Ovary (tissue), 9 donors: Measurements from ENCODE around the gene ATP2C2. TPM values are rescaled to one million over a fixed set of nuclear protein-coding genes. Genes with fewer than 3 reads are reported as not detected.
"Not testable (repeated sequence)": the region's sequence is repeated elsewhere in the genome, so short reads cannot be mapped to it uniquely, and the experiment has no call there.

ENCODE experiments used
- DNase-seq, 5 donors: peaks; one replicate each; pipeline ENCODE4 v3.0.0-alpha.2; 2019 to 2020
- H3K27ac ChIP-seq, 2 donors: fragments of 200-600 bp; one replicate each; pipeline versions ENCODE4 v1.5.1 to v1.8.0; 2019 to 2022
- H3K27me3 ChIP-seq: fragments of 200-600 bp; one replicate; pipeline ENCODE4 v1.8.0; 2022
- H3K36me3 ChIP-seq: fragments of 200-600 bp; sonication (generic); one replicate; pipeline ENCODE4 v1.5.1; 2019
- H3K4me1 ChIP-seq: one replicate; pipeline ENCODE4 v1.8.1; 2013; ENCODE audit warnings: mild to moderate bottlenecking, moderate library complexity; ENCODE audit not compliant: insufficient read depth
- H3K4me3 ChIP-seq: fragments of 200-600 bp; sonication (generic); one replicate; pipeline ENCODE4 v1.5.1; 2017
- H3K9me3 ChIP-seq, 2 donors: fragments of 200-600 bp in 1 of 2; sonication (generic) in 1 of 2; one replicate each; pipeline versions ENCODE4 v1.5.1 to v1.8.1; 2013 to 2019; ENCODE audit warnings: mild to moderate bottlenecking in 1 of 2, moderate library complexity in 1 of 2
- EP300 ChIP-seq: sonication (generic); formaldehyde crosslinking; IDR thresholded peaks from one replicate; pipeline ENCODE4 v1.6.1; 2017; ENCODE audit warnings: antibody characterized with exemption
- POLR2A ChIP-seq: fragments of 450-650 bp; IDR thresholded peaks from one replicate; pipeline ENCODE4 v1.6.1; 2017; ENCODE audit warnings: antibody characterized with exemption, mild to moderate bottlenecking, moderate library complexity
- WGBS, 3 donors: extraction: QIAGEN DNeasy Blood & Tissue Kit in 1 of 3; methylation state at CpG; one replicate each; pipeline versions ENCODE4 v1.1.5 to v1.1.7; 2013 to 2017; 5-methylcytosine and 5-hydroxymethylcytosine counted together
- intact Hi-C, 4 donors: fragments of 100-400 bp; cut with DNase I; formaldehyde crosslinking; loops; one replicate each; pipeline versions ENCODE4 v1.11.0 to v1.15.1; 2022 to 2023
- polyA plus RNA-seq, 2 donors: library from polyadenylated mRNA; stranded (reverse); fragments of 200-250 nt in 1 of 2; fragments of 350-450 nt in 1 of 2; fragmentation: Illumina TruSeq in 1 of 2; extraction: RNeasy Lipid Tissue Mini Kit (QIAGEN cat#74804) in 1 of 2; gene quantifications; one replicate each; pipeline ENCODE4 v1.2.3, GENCODE V29; 2013 to 2014
- total RNA-seq, 7 donors: library from RNA; depleted of rRNA in 2 of 7; stranded (reverse); fragments of >200 nt in 2 of 7; fragmentation: NEBNext Ultra II Directional in 3 of 7; extraction: Animal tissue kit (Norgen Biotek cat#: 25700) in 3 of 7; gene quantifications; one replicate each; pipeline versions ENCODE4 v1.1.0 to v1.2.4, GENCODE V29; 2016 to 2023
- TF ChIP-seq, protein P1 (sequence below), 3 donors: fragments of 450-650 bp in 2 of 3; fragments of 200-600 bp in 1 of 3; IDR thresholded peaks; one replicate each; pipeline versions ENCODE4 v1.5.1 to v1.8.0; 2016 to 2022; ENCODE audit warnings: antibody characterized with exemption in 3 of 3, mild to moderate bottlenecking in 1 of 3
- donor health status: DM: no; HTN: no; CAD: no; lungs with moderate emphysema.
- donor health status: DM: no; HTN: no; CAD: no.
- donor health status: Bipolar disorder and iron deficiency.
- donor health status: DM: yes; HTN: yes; CAD: no.
- donor health status: DM: no; HTN: no; CAD: no.
- donor health status: DM: yes; HTN: yes; CAD: no.

ATP2C2 gene
- total and polyA plus RNA-seq, 9 donors, result 0.10 to 8.5 (median 1.3) TPM; not detected in 3

DNA sequence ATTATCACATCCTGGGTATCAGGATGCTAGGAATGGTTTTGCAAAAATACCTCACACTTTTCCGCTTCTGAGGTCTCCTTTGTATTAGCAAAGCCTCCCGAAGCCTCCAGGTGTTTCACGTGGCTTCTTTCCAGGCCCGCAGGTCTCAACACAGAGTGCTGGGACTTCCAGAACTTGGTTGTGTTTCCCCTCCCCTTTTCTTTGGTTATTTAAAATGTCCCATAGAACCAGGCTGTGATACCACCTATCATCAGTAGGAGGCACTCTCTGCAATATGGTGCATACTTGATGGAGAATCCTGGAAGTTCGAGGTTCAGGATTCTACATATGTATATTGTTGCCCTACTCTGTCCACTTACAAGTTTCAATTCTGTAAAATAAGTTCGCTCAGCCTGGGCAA lies 28.8 kb downstream of the ATP2C2 start:
- Histone ChIP-seq H3K4me3 (no peak overlapping the region), H3K4me1 (peaks cover 2% of the 10 kb centered on the region), H3K36me3 (no peaks in the 10 kb centered on the region), H3K9me3 (no peaks in the 10 kb centered on the region), H3K27me3 (no peaks in the 10 kb centered on the region), H3K27ac (no peak overlapping the region)
- DNase-seq, result no peak
- intact Hi-C loops, result no loop called here
- no peak for TF ChIP-seq POLR2A
- TF ChIP-seq EP300, result no peak
- TF ChIP-seq, protein P1, sequence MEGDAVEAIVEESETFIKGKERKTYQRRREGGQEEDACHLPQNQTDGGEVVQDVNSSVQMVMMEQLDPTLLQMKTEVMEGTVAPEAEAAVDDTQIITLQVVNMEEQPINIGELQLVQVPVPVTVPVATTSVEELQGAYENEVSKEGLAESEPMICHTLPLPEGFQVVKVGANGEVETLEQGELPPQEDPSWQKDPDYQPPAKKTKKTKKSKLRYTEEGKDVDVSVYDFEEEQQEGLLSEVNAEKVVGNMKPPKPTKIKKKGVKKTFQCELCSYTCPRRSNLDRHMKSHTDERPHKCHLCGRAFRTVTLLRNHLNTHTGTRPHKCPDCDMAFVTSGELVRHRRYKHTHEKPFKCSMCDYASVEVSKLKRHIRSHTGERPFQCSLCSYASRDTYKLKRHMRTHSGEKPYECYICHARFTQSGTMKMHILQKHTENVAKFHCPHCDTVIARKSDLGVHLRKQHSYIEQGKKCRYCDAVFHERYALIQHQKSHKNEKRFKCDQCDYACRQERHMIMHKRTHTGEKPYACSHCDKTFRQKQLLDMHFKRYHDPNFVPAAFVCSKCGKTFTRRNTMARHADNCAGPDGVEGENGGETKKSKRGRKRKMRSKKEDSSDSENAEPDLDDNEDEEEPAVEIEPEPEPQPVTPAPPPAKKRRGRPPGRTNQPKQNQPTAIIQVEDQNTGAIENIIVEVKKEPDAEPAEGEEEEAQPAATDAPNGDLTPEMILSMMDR (IDR thresholded peaks at IDR 0.05), result no peak
- 91 to 94% (median 94%) methylated on average over 6 of the region's 6 CpGs for WGBS, 3 donors

DNA sequence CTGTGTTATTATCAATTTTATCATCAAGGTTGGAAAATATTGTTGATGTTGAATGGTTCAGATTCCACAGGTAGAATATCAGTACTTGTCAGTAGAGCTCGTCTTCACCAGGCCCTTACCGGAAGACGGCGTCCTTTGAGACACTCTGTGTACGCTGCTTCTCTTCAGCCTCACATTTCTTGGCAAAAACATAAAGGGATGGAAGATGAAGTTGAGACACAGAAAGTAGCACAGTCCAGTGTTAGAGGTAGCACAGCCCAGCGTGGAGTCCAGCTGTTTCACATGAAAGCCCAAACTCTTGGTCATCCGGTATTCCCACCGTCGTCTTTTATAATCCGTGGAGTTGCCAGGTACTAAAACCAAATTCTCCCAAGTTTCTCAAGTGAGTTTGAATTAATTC lies 30.4 kb downstream of the ATP2C2 start:
- TF ChIP-seq, protein P1 (IDR thresholded peaks at IDR 0.05), result no peak
- TF ChIP-seq POLR2A (no peak), EP300 (no peak)
- no peaks in the 10 kb centered on the region for H3K9me3 ChIP-seq
- H3K36me3 ChIP-seq, result no peaks in the 10 kb centered on the region
- WGBS, 3 donors, result 9 to 11% (median 10%) methylated on average over 10 of the region's 10 CpGs
- H3K27me3 ChIP-seq, result no peaks in the 10 kb centered on the region
- intact Hi-C loops, result no loop called here
- no peak for DNase-seq
- peaks cover 2% of the 10 kb centered on the region for H3K4me1 ChIP-seq
- no peak overlapping the region for H3K4me3 ChIP-seq
- no peak overlapping the region for H3K27ac ChIP-seq

DNA sequence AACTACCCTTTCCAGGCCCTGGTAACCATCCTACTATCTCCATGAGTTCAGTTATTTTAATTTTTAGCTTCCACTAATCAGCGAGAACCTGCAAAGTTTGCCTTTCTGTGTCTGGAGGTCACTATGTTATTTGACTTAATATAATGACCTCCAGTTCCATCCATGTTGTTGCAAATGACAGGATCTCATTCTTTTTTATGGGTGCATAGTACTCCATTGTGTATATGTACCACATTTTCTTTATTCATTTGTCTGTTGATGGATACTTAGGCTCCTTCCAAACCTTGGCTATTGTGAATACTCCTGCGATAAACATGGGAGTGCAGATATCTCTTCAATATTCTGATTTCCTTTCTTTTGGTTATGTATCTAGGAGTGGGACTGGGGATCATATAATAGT lies 31.6 kb downstream of the ATP2C2 start:
- 49 to 79% (median 51%) methylated on average over 2 of the region's 2 CpGs for WGBS, 3 donors
- H3K36me3 ChIP-seq, intact Hi-C loops, H3K27ac ChIP-seq, H3K4me3 ChIP-seq, H3K27me3 ChIP-seq, DNase-seq, H3K9me3 ChIP-seq, H3K4me1 ChIP-seq: not testable (repeated sequence)

DNA sequence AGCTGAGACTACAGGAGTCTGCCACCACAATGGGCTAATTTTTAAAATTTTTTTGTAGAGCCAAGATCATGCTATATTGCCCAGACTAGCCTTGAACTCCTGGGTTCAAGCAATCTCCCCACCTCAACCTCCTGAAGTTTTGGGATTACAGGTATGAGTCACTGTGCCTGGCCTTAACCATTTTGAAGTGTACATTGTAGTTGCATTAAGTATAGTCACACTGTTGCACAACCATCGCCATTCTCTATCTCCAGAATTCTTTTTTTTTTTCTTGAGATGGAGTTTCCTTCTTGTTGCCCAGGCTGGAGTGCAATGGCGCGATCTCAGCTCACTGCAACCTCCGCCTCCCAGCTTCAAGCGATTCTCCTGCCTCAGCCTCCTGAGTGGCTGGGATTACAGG lies 35.1 kb downstream of the ATP2C2 start:
- H3K27ac ChIP-seq, H3K4me3 ChIP-seq, H3K36me3 ChIP-seq, intact Hi-C loops, H3K9me3 ChIP-seq, DNase-seq, H3K4me1 ChIP-seq, H3K27me3 ChIP-seq: not testable (repeated sequence)
- 95 to 98% (median 96%) methylated on average over 5 of the region's 5 CpGs for WGBS, 3 donors

DNA sequence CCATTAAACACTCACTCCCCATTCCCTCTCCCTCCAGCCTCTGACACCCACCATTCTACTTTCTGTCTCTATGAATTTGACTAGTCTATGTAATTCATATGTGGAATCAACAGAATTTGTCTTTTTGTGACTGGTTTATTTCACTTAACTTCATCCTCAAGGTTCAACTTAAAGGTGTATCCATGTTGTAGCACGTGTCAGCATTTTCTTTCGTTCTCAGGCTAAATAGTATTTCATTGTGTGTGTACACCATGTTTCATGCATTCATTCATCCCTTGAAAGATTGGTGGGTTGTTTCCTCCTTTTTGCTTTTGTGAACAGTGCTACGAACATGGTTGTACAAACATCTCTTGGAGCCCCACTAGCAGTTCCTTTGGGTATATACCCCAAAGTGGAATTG lies 36.0 kb downstream of the ATP2C2 start:
- Histone ChIP-seq H3K4me3 (no peak overlapping the region), H3K27me3 (no peaks in the 10 kb centered on the region), H3K9me3 (no peaks in the 10 kb centered on the region), H3K36me3 (no peaks in the 10 kb centered on the region), H3K27ac (no peak overlapping the region), H3K4me1 (no peaks in the 10 kb centered on the region)
- TF ChIP-seq, protein P1 (IDR thresholded peaks at IDR 0.05), result no peak
- no peak for TF ChIP-seq POLR2A
- no peak for TF ChIP-seq EP300
- no peak for DNase-seq
- intact Hi-C loops, result no loop called here
- WGBS, 3 donors, result 90 to 94% (median 92%) methylated on average over 3 of the region's 3 CpGs
